NCI-H146 treated with DMSO at 0.1 percent for 48 hours (cell line): ENCODE results near the gene ATG4B.
A peak's percentile ranks its signal among the peaks of the same experiment; 100 is the strongest.
"Not testable (repeated sequence)": the region's sequence is repeated elsewhere in the genome, so short reads cannot be mapped to it uniquely, and the experiment has no call there.

Experiments used
- DNase-seq: peaks from one replicate; lab custom pipeline; 2025; ENCODE audit not compliant: unreplicated experiment; lab: John Stamatoyannopoulos, UW

Gene ATG4B

DNA sequence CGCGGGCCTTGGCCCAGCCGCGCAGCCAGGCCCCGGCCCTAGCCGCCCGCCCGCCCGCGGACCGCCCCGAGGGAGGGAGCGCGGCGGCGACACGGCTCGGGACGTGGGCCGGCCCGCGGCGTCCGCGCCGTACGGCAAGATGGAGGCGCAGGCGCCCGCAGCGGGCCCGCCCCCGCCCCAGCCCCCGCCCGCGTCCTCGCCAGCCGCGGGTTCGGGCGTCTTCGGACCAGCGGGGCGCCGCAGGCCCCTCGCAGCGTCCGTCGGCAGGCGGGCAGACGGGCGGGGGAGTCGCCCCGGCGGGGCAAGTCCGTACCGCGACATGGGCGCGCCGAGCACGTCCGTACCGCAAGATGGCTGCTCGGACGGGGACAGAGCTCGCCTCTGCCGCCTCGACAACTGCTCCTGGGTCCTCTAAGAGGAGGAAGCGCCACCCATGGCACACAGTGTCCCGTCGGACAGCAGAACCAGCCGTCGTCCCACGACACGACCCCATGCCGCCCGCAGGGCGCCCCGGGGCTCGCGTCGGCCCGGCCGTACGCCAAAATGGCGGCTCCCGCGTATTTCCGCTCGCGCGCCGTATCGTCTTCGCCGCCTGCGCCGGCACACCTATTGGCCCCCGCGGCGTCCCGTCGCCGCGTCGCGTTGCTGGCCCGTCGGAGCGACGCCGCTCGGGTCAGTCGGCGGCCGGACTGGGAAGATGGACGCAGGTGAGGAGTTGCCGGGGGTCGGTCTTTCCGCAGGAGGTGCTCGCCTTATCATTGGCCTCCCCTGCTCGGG, at the start of gene ATG4B, which contains the start of gene THAP4:
TSS of gene ATG4B (plus strand) at position 676 of the 777 bp plus-strand sequence. CDS start at position 698, 22 bp downstream.
TSS of gene THAP4 (minus strand) at position 141 of the 777 bp plus-strand sequence. CDS start 141 bp downstream, outside the sequence.
- peak; percentile 42 for DNase-seq

DNA sequence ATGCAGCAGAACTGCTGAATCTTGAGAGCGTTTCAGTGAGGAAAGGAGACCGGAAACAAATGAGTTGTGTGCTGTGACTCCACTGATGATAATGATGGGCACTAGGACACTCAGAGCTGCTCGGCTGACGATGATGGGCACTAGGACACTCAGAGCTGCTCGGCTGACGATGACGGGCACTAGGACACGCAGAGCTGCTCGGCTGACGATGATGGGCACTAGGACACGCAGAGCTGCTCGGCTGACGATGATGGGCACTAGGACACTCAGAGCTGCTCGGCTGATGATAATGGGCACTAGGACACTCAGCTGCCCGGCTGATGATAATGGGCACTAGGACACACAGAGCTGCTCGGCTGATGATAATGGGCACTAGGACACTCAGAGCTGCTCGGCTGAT, 47.6 kb upstream of the ATG4B start:
- DNase-seq: not testable (repeated sequence)

DNA sequence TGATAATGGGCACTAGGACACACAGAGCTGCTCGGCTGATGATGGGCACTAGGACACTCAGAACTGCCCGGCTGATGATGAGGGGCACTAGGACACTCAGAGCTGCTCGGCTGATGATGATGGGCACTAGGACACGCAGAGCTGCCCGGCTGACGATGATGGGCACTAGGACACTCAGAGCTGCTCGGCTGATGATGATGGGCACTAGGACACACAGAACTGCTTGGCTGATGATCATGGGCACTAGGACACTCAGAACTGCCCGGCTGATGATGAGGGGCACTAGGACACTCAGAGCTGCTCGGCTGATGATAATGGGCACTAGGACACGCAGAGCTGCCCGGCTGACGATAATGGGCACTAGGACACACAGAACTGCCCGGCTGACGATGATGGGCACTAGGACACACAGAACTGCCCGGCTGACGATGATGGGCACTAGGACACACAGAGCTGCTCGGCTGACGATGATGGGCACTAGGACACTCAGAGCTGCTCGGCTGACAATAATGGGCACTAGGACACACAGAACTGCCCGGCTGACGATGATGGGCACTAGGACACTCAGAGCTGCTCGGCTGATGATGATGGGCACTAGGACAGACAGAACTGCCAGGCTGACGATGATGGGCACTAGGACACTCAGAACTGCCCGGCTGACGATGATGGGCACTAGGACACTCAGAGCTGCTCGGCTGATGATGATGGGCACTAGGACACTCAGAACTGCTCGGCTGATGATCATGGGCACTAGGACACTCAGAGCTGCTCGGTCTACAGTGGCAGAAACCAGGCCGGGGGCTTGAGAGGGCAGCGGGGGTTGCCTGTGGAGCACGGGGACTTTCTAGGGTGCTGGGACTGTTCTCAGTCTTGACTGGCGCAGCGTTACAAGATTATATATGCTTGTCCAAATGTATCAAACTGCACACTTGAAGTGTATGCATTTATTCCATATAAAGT, 46.7 kb upstream of the ATG4B start:
- DNase-seq: not testable (repeated sequence)

DNA sequence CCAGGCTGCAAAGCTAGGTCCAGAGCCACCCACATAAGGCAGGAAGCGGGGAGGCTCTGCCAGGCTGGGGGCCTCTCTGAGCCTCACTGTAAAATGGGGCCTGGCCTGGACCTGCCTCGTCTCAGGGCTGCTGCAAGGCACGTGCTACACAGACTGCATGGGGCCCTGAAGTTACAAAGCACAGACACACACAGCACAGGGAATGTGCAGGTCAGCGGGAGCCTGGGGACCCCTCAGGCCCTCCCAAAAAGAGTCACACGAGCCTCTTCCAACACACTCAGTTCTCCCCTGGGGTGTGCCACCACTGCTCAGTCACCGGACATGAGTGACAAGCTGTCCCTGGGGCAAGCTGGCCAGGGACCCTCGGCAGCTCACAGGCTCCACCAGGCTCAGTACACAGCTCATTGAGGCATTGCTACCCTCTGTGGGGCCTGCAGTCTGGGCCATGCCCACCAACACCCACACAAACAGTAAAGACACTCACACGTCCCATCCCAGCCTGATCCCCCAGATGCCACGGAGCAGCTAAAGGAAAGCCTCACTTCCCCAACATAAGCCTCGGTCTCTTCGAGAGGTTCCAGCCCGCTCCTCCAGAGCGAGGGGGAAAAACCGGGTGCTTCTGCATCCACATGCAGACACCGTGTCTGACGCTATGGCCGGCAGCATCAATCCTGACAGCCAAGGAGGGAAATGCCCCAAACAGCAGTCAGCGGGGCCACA, 45.2 kb upstream of the ATG4B start:
- no peak for DNase-seq

DNA sequence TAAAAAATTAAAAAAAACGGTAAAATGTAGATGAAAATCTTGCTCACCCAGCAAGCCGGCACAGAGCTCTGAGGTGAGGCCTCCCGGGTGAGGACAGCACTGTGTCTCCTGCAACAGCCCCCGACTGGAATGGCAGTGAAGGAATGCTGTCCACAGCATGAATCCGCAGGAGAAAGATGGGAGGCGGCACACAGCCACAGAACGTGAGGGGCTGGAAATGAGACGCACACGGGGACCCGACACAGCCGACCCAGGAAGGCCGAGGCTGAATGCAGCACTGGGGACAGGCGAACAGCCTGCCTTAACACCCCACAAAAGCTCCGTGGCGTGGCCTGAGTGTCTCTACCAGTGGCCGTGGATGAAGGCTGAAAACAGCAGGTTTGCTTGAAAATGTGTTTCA, 44.2 kb upstream of the ATG4B start:
- DNase-seq: no peak

DNA sequence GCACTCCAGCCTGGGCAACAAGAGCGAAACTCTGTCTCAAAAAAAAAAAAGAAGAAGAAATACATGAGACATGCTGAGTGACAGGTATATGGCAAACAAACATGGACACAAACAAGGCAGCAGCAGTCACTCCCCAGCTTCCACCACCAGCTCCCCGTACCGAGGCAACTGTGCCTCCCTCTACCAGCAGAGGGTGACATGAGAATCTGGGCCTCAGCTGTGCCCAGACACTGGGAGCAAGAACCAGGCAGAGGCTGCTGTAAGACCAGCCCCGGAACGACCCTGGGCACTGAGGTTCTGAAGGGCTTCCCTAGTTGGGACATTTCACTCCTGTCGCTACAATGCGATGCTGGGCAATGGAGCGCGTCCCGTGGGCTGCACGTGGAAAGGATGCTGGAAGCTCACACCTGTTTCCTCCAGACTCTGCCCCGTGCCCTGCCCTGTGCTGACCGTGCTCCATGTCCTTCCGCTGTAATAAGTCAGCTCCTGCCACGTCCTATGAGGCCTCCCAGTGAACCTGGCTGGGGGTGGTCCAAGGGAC, 41.8 kb upstream of the ATG4B start:
- DNase-seq: no peak

DNA sequence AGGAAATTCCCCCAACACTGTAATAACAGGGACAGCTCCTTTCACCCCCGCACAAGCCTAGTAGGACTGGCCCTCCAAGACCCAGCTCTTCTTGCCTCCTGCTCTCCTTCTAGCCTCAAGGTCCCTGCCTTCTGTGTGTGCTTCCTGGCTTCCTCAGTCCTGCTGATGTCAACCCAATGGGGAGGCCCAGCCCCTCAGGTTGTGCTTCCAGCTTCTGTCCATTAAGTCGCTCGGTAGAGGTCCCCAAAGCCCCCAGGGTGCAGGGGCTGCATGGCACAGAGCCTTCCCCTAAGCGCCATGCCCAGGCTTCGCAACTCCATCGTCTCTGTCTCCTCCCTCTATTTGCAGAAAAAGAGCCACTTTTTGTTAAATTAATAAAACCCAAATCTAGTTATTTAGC, 39.9 kb upstream of the ATG4B start:
- DNase-seq: no peak

DNA sequence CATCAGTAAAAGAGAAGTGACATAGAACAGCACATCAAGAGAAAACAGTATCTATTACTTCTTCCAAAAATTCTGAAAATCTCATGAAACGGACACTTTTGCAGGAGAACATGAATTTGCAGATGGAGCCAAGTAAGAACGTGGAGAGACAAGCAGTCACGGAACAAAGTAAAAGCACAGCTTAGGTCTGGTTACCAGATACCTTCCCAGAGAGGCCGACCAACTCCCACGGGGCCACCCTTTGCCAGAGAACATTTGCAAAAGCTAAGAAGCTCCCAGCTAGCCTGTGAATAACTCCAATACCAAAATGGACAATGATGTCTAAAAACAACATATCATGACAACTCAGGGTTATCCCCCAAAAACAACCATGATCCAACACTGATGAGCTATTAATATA, 39.4 kb upstream of the ATG4B start:
- no peak for DNase-seq

DNA sequence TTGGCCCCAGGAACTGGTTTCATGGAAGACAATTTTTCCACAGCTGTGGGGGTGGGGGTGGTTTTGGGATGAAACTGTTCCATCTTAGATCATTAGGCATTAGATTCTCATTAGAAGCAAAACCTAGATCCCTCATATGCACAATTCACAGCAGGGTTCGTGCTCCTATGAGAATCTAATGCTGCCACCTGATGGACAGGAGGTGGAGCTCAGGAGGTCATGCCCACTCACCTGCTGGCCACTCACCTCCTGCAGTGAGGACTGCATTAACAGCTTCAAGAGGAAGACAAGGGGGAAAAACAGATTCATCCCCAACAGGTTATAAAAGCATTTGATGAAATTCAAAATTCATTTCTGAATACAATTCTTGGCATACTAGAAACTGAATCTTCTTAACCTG, 39.0 kb upstream of the ATG4B start:
- peak; percentile 5 for DNase-seq

DNA sequence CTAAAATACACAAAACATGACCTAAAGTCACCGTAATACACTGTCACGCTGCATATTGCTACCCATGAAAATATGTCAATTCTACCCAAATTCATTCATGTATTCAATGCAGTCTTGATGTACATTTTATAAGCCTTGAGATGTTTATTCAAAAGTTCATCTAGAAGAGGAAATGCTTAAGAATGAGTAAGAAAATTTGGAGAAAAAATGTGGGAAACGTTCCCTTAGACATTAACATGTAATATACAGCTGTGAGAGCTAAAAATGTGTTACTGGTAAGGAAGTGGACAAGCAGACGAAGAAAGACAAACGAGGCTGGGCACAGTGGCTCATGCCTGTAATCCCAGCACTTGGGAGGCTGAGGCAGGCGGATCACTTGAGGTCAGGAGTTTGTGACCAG, 37.9 kb upstream of the ATG4B start:
- DNase-seq: no peak

DNA sequence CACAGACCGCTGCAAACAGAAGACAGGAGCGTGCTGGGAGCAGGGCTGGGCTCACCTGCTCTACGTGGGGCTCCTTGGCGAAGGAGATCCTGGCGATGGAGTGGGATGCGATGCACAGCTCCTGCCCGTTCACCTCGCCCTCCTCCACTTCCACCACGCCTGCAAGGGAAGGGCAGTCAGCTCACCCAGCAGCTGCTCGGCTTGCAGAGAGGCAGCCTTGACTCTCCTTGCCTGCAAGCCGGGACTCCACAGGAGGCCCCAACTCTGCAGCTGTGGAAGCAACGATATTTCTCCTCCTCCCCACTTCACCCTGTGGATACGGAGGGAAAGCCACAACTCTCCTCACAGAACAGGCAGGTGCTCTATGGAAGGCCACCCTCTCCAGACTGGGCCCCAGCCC, 35.7 kb upstream of the ATG4B start:
- no peak for DNase-seq

DNA sequence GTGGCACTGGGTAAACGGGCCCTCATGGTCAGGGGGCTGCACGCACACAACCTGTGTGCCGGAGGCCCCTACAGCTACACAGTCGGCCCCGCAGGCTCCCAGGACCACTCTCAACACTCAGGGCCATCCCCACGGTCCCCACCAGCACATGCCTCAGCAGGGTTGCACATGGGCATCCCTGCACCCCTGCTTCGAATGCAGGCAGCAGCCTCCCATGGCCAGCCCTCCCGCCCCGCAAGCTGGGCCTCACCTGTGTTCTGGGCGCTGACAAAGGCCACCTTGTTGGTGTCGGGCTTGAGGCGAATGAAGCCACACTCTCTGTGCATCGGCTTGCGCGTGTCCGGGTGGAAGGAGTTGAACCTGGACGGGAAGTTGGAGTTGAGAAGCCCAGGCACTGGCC, 34.8 kb upstream of the ATG4B start:
- DNase-seq: no peak

DNA sequence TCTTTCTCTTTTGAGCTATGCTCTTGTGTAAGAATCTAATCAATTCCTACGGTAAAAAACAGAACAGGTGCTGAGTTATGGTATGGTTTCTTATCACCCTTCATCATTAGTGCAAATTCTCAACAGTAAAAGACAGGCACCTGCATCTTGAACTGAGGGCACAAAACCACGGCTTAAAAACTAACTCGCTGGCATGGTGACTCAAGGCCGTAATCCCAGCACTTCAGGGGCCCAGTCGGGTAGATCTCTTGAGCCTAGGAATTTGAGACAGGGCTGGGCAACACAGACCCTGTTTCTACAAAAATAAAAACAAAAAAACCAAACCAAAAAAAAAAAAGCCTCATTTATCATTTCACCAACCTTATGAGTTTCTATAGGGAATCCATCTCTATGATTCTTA, 33.8 kb upstream of the ATG4B start:
- DNase-seq: no peak

DNA sequence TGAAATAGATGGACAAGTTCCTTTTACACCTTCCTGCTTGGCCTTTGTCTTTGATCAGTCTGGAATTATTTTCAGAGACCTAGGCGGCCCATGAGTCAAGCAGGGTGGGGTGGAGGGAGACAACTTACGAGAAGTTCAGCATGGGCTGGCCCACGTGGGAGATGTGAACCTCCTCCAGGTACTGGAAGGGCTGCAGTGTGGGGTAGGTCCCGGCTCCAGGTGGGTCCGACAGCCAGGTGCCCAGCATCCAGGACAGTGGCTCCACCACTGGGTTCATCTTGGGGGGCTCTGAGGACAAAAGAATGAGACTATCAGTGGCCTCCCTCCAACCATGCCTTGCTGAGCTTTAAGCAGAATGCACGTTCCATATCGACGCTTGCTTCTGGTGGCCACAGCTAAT, 31.3 kb upstream of the ATG4B start:
- no peak for DNase-seq

DNA sequence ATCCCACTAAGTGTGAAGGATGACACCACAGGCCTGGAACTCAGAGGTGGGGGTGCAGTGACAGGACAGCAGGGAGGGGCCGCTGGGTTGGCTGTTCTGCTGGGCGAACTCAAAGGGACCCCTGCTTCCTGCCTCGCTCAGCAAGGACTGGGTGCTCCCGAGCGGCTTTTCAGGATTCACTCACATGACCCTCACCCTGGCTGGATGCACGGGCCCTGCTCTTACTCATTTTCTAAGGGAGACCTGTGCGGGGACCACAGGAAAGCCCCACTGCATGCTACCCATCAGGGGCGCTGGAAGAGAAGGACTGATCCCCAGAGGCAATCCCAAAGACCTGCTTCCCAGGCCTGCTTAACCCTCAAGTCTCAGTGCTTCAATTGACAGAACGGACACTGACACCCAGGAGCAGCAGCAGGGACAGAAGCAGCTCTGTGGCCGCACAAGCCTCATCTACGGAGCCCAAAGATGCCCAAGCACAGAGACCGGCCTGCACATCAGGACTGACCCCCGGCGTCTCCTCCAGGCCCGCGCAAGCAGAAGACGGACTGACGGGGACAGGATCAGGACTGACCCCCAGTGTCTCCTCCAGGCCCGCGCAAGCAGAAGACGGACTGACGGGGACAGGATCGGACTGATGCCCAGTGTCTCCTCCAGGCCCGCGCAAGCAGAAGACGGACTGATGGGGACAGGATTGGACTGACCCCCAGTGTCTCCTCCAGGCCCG, 30.2 kb upstream of the ATG4B start:
- no peak for DNase-seq

DNA sequence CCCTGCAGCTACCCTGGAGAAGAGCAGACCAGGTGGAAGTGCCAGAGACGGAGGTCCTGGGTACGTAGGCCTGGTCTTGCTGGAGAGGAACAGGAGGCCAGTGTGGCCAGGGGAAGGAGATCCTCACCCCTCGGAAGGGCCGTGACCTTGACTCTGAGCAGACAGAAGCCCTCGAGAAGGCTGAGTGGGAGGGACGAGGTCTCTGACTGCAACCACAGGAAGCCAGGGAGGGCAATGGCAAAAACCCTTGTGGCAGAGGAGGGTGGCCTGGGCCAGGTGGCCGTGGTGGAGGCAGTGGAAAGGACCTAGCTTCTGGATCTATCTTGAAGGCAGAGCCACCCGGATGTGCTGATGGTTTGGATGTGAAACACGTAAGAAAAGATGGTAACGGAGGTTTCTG, 28.6 kb upstream of the ATG4B start:
- no peak for DNase-seq

DNA sequence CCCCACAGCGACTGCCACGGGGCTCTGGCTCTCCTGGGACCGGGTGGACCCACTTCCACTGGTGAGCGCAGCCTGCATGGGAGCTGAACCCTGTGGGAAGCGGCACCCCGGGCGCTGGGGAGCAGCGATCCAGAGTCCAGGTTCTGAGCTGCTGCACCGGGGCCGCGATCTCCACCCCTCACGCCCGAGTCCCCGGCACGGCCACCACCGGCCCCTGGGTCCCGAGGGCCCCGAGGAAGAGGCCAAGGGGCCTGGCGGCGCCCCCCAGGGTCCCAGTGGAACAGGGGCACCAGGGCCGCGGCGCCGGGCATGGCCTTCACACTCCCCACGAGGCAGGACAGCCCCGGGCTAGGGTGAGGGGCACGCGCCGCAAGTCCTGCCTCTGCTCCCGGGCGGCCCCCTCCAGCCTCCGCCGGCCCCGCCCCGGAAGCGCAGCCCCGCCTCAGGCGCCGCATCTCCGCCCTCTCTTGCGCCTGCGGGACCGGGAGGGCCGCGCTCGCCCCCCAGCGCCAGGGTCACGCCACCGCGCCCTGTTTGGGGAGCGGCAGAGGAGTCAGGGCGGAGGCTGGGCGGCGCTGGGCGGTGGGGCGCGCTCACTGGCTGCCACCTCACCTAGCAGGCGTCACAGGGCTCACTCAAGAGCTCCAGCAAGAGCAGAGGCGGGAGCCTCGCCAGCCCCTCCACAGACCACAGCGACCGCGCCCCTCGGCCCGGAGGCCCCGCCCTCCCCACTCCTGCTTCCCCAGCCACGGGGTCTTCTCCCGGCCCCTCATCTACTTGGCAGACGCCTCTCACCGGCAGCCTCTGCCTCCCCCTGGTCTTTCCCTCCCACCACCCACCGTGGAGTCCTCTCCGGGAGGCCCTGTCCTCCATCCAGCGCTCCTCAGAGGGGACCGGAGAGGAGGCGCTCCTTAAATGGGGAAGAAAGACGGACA, 27.4 kb upstream of the ATG4B start:
- DNase-seq: peak; percentile 62

DNA sequence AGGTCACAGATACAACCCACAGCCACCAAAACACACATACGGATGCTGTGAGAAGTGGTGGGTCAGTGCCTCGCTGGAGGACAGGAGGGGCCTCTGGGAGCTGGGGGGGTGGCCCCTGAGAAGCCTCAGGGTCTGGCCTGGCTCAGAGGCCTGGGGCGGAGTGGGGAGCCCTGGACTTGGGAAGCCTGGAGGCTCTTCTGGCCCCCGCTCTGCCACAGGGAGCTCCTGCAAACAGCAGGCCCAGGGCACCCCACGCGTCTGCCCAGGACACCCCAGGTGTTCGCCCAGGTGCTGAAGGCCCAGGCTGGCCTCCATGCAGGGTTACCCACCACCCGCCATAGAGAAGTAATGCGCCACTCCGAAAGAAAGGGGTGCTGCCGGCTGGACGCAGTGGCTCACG, 26.4 kb upstream of the ATG4B start:
- DNase-seq: no peak
